Type B pancreatic cell (in vitro differentiated cells): ENCODE measurements around the gene CYP20A1. TPM values are rescaled to one million over a fixed set of nuclear protein-coding genes. Genes with fewer than 3 reads are reported as not detected.
A peak's percentile ranks its signal among the peaks of the same experiment; 100 is the strongest.
"Not testable (repeated sequence)": the region's sequence is repeated elsewhere in the genome, so short reads cannot be mapped to it uniquely, and the experiment has no call there.

Source experiments
- DNase-seq: peaks from one replicate; pipeline ENCODE4 v3.0.0; 2021; ENCODE audit warnings: mixed read lengths; ENCODE audit not compliant: unreplicated experiment; ENCODE audit errors: extremely low spot score
- H3K27ac Mint-ChIP-seq: 2 replicates; pipeline ENCODE4 v1.8.0; 2021; ENCODE audit warnings: mild to moderate bottlenecking, mixed read lengths
- H3K27me3 Mint-ChIP-seq: 2 replicates; pipeline ENCODE4 v1.8.0; 2021; ENCODE audit warnings: mixed read lengths
- H3K36me3 Mint-ChIP-seq: 2 replicates; pipeline ENCODE4 v1.8.0; 2021; ENCODE audit warnings: mixed read lengths
- H3K4me1 Mint-ChIP-seq: one replicate; pipeline ENCODE4 v1.8.0; 2021; ENCODE audit warnings: mixed read lengths; ENCODE audit not compliant: unreplicated experiment
- H3K4me3 Mint-ChIP-seq: 2 replicates; pipeline ENCODE4 v1.8.0; 2021; ENCODE audit warnings: mild to moderate bottlenecking, mixed read lengths
- H3K9me3 Mint-ChIP-seq: 2 replicates; pipeline ENCODE4 v1.8.0; 2021; ENCODE audit warnings: mixed read lengths
- total RNA-seq: library from RNA; stranded (reverse); gene quantifications from 2 replicates; pipeline ENCODE4 v1.2.1, GENCODE V29; 2021; ENCODE audit warnings: low replicate concordance
- TF ChIP-seq, protein P1 (sequence below): fragments of 200-600 bp; sonication (generic); conservative IDR thresholded peaks from 2 replicates; pipeline ENCODE4 v1.5.0; 2021; ENCODE audit warnings: antibody characterized with exemption, mild to moderate bottlenecking

Gene CYP20A1
- total RNA-seq, 1 donor from 2014 or later, result 24.4 TPM

DNA sequence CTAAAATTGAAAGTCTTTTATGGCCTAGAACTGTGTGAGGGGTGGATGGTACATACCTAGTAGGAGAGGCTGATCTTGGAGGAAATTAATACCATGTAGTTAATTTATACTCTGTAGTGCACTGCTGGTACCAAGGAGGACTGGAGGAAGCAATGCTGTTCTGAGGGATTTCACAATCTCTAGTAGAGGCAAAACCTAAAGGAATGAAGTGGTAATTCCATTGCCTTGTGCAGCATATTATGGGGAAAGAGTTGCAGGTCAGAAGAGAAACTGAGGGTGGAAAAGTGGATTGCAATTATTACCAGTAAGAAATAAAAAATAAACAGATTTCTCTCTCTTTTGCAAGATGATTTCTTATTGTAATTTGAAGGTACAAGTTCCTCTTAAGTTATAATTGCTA lies 91.6 kb downstream of the CYP20A1 start:
- no peak for DNase-seq
- peak overlapping the region; percentile 93 for H3K4me3 Mint-ChIP-seq
- H3K4me1 Mint-ChIP-seq, result peaks cover 24% of the 10 kb centered on the region
- peaks cover 5% of the 10 kb centered on the region for H3K36me3 Mint-ChIP-seq
- no peaks in the 10 kb centered on the region for H3K9me3 Mint-ChIP-seq
- peak overlapping the region; percentile 35 for H3K27ac Mint-ChIP-seq
- TF ChIP-seq, protein P1, sequence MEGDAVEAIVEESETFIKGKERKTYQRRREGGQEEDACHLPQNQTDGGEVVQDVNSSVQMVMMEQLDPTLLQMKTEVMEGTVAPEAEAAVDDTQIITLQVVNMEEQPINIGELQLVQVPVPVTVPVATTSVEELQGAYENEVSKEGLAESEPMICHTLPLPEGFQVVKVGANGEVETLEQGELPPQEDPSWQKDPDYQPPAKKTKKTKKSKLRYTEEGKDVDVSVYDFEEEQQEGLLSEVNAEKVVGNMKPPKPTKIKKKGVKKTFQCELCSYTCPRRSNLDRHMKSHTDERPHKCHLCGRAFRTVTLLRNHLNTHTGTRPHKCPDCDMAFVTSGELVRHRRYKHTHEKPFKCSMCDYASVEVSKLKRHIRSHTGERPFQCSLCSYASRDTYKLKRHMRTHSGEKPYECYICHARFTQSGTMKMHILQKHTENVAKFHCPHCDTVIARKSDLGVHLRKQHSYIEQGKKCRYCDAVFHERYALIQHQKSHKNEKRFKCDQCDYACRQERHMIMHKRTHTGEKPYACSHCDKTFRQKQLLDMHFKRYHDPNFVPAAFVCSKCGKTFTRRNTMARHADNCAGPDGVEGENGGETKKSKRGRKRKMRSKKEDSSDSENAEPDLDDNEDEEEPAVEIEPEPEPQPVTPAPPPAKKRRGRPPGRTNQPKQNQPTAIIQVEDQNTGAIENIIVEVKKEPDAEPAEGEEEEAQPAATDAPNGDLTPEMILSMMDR, result no peak
- H3K27me3 Mint-ChIP-seq, result no peaks in the 10 kb centered on the region

DNA sequence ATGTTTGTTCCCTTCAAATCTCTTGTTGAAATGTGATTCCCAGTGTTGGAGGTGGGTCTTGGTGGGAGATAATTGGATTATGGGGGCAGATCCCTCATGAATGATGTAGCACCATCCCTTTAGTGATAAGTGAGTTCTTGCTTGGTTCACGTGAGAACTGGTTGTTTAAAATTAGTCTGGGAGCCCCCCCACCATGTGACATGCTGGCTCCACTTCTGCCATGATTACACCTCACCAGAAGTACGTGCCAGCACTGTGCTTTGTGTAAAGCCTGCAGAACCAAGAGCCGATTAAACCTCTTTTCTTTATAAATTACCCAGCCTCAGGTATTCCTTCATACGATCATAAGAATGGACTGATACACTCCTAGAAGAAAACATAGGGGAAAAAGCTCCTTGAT lies 99.5 kb downstream of the CYP20A1 start:
- no peak for DNase-seq
- Mint-ChIP-seq H3K27ac (no peak overlapping the region), H3K4me3 (no peak overlapping the region), H3K4me1 (peaks cover 16% of the 10 kb centered on the region), H3K27me3 (no peaks in the 10 kb centered on the region), H3K36me3 (peaks cover 32% of the 10 kb centered on the region), H3K9me3 (peaks cover 4% of the 10 kb centered on the region)
- TF ChIP-seq, protein P1, result no peak

DNA sequence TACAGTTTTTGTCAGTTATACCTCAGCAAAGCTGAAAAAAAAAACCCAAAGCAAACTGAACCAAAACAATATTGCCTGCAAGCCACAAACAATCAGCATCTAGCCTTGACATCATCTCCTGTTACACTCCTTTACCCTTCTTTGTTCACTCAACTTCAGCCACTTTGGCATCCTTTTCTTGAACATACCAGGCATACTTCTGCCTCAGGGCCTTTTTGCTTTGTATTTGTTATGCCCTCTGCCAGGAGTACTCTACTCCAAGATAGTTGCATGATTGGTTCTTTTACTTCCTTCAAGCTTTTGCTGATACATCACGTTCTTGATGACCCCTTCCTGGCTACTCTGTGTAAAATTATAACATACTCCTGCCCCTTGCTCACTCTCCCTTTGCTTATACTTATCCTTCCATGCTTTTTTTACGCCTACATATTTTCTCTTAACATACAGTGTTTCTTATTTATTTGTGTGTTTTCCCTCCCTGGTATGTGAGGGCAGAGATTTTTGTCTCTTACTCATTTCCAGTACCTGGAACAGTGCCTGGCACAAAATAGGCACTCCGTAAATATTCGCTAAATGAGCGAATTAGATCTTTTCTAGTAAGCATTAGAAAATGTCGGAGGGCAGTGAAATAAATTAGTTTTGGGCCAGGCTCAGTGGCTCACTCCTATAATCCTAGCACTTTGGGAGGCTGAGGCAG lies 102.1 kb downstream of the CYP20A1 start:
- H3K36me3 Mint-ChIP-seq, result peaks cover 38% of the 10 kb centered on the region
- H3K4me1 Mint-ChIP-seq, result peaks cover 16% of the 10 kb centered on the region
- no peaks in the 10 kb centered on the region for H3K27me3 Mint-ChIP-seq
- peak overlapping the region; percentile 78 for H3K27ac Mint-ChIP-seq
- no peak for DNase-seq
- H3K4me3 Mint-ChIP-seq, result no peak overlapping the region
- TF ChIP-seq, protein P1, result no peak
- H3K9me3 Mint-ChIP-seq, result peaks cover 4% of the 10 kb centered on the region

DNA sequence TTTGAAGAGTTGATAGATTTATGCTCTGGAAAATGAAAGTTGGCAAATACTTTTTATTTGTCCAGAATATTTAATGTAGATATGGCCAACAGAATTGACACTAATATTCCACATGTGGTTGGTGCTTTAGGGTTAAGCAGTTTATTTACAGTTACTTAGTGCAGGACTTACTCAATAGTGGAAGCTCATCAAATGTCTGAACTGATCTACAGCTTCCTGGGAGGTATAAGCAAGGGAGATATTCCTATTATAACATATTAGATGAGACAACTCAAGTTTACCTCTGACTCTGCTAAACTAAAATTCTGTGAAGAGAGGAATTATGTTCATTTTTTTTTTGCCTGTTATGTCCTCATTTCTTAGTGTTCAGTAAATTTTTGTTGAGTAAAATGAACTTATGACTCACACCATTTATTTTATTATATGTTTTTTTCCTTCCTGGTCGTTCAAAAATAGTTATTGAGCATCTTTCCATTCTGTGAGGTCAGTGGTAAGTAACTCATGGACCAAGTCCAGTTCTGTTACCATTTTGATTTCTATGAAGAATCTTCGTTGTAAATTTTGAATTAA lies 103.0 kb downstream of the CYP20A1 start:
- Mint-ChIP-seq H3K27me3 (no peaks in the 10 kb centered on the region), H3K4me3 (no peak overlapping the region), H3K9me3 (no peaks in the 10 kb centered on the region), H3K27ac (no peak overlapping the region), H3K36me3 (peaks cover 35% of the 10 kb centered on the region), H3K4me1 (peaks cover 20% of the 10 kb centered on the region)
- TF ChIP-seq, protein P1, result no peak
- DNase-seq, result no peak

DNA sequence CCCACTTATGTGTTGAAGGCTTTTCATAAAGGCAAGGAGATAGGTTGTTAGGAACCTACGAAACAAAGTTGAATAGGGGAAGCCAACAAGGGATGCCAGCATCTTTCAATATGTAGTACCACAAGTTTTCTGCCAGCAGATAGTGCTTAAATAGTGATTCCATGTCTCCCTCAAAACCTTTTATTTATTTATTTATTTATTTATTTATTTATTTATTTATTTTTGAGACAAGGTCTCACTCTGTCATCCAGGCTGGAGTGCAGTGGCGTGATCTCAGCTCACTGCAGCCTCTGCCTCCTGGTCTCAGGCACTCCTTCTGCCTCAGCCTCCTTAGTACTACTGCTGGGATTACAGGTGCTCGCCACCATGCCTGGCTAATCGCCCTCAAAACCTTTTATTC lies 103.6 kb downstream of the CYP20A1 start:
- Mint-ChIP-seq H3K4me1 (peaks cover 20% of the 10 kb centered on the region), H3K36me3 (peaks cover 35% of the 10 kb centered on the region)
- H3K9me3 Mint-ChIP-seq, H3K27ac Mint-ChIP-seq, H3K27me3 Mint-ChIP-seq, DNase-seq, H3K4me3 Mint-ChIP-seq: not testable (repeated sequence)

DNA sequence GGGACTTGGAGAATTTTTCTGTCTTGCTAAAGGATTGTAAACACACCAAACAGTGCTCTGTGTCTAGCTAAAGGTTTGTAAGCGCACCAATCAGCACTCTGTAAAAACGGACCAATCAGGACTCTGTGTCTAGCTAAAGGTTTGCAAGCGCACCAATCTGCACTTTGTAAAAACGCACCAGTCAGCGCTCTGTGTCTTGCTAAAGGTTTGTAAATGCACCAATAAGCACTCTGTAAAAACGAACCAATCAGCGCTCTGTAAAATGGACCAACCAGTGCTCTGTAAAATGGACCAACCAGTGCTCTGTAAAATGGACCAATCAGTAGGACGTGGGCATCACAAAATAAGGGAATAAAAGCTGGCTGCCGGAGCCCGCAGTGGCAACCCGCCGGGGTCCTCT lies 105.8 kb downstream of the CYP20A1 start:
- H3K27ac Mint-ChIP-seq, result no peak overlapping the region
- H3K4me1 Mint-ChIP-seq, result peaks cover 12% of the 10 kb centered on the region
- TF ChIP-seq, protein P1, result no peak
- peaks cover 31% of the 10 kb centered on the region for H3K36me3 Mint-ChIP-seq
- H3K27me3 Mint-ChIP-seq, result no peaks in the 10 kb centered on the region
- H3K4me3 Mint-ChIP-seq, result no peak overlapping the region
- no peaks in the 10 kb centered on the region for H3K9me3 Mint-ChIP-seq
- DNase-seq, result no peak
